ENCODE measurements around the gene TMPO. TPM values are rescaled to one million over a fixed set of nuclear protein-coding genes. Genes with fewer than 3 reads are reported as not detected.
"Not testable (repeated sequence)": the region's sequence is repeated elsewhere in the genome, so short reads cannot be mapped to it uniquely, and the experiment has no call there.

The TMPO gene
- total RNA-seq, 1 experiment from 2014 or later: 124 TPM

- in situ Hi-C loops (cut with HindIII; ENCODE audit: low pct_unique_long_range_greater_than_20kb, low sequenced_read_pairs) (no loop called here), intact Hi-C loops (cut with micrococcal nuclease; ENCODE audit: unreplicated experiment) (loop anchor here (2.0 kb wide), 2 partner anchors 26 to 64 kb away; no protein-coding TSS in a partner anchor)
- H3K27ac ChIP-seq (ENCODE audit: low read length): peak overlapping the region; percentile 83
- no peaks in the 10 kb centered on the region for H3K9me3 ChIP-seq (ENCODE audit: control insufficient read depth, insufficient read depth, low read depth, low read length)
- DNase-seq (ENCODE audit: low read depth, low spot score) (no peak), ATAC-seq (peak; percentile 96)
- no peaks in the 10 kb centered on the region for H3K27me3 ChIP-seq (ENCODE audit: control insufficient read depth, insufficient read depth, low read length)
- H3K4me1 ChIP-seq (ENCODE audit: control insufficient read depth, insufficient read depth, low read length): peaks cover 3% of the 10 kb centered on the region; the same call in 1 of the 2 replicates
- POLR2A ChIA-PET: interaction anchor here (0.6 to 1.1 kb wide), 4 partner anchors 23 to 1438 kb away, joined by 3 to 18 read pairs (median 11); no protein-coding TSS in a partner anchor
- no peaks in the 10 kb centered on the region for H3K36me3 ChIP-seq (ENCODE audit: control insufficient read depth, insufficient read depth, low read length)
- no peak for TF ChIP-seq TCF7L2 (IDR thresholded peaks at IDR 0.05; ENCODE audit: low read depth, low read length)
- TF ChIP-seq POLR2AphosphoS5 (IDR thresholded peaks at IDR 0.05; ENCODE audit: low read depth, low read length): peak; percentile 56; the same call in 1 of the 2 replicates
- peak; percentile 95 for TF ChIP-seq CTCF (IDR thresholded peaks at IDR 0.05)
- no peak for TF ChIP-seq SIN3A (IDR thresholded peaks at IDR 0.05; ENCODE audit: borderline replicate concordance, insufficient read depth, low read depth, low read length)
- H3K4me3 ChIP-seq (ENCODE audit: low read depth in 2 of 2, low read length in 2 of 2): peak overlapping the region in 1 of 2 experiments; percentile 12; a peak in 2 of 4 replicates
- CTCF ChIA-PET: interaction anchor here (0.9 kb wide), 1 partner anchor 1710 kb away, joined by 3 read pairs; the partner anchor contains the start of gene ACTR6
- no TSS peak for BruUV-seq (replicated peaks)
Observed at GRCh38 chr12:98490501-98491453, 24.6 kb upstream of the TMPO start.

GRCh38 chr12:98492580-98493140, 22.7 kb upstream of the TMPO start:
- in situ Hi-C loops (cut with HindIII; ENCODE audit: low pct_unique_long_range_greater_than_20kb, low sequenced_read_pairs) (no loop called here), intact Hi-C loops (cut with micrococcal nuclease; ENCODE audit: unreplicated experiment) (no loop called here)
- no peaks in the 10 kb centered on the region for H3K27me3 ChIP-seq (ENCODE audit: control insufficient read depth, insufficient read depth, low read length)
- H3K4me1 ChIP-seq (ENCODE audit: control insufficient read depth, insufficient read depth, low read length): peaks cover 3% of the 10 kb centered on the region; the same call in 1 of the 2 replicates
- POLR2A ChIA-PET: interaction anchor here (0.6 kb wide), 1 partner anchor 109 kb away, joined by 4 read pairs; no protein-coding TSS in a partner anchor
- DNase-seq (ENCODE audit: low read depth, low spot score): no peak
- no peaks in the 10 kb centered on the region for H3K36me3 ChIP-seq (ENCODE audit: control insufficient read depth, insufficient read depth, low read length)
- H3K9me3 ChIP-seq (ENCODE audit: control insufficient read depth, insufficient read depth, low read depth, low read length): no peaks in the 10 kb centered on the region
- no TSS peak for BruUV-seq (replicated peaks)
- peak overlapping the region; percentile 10; the same call in 1 of the 2 replicates for H3K27ac ChIP-seq (ENCODE audit: low read length)
- no peak for ATAC-seq
- TF ChIP-seq TCF7L2 (IDR thresholded peaks at IDR 0.05; ENCODE audit: low read depth, low read length): no peak
- no peak for TF ChIP-seq POLR2AphosphoS5 (IDR thresholded peaks at IDR 0.05; ENCODE audit: low read depth, low read length)
- TF ChIP-seq REST (IDR thresholded peaks at IDR 0.05; ENCODE audit: insufficient read depth in 1 of 2, low read depth in 2 of 2, low read length in 1 of 2): no peak
- no peak for TF ChIP-seq CTCF (IDR thresholded peaks at IDR 0.05)
- no peak for TF ChIP-seq SIN3A (IDR thresholded peaks at IDR 0.05; ENCODE audit: borderline replicate concordance, insufficient read depth, low read depth, low read length)
- H3K4me3 ChIP-seq (ENCODE audit: low read depth in 2 of 2, low read length in 2 of 2): no peak overlapping the region
- CTCF ChIA-PET: no interaction called here

- intact Hi-C loops (cut with micrococcal nuclease; ENCODE audit: unreplicated experiment); H3K4me3 ChIP-seq (ENCODE audit: low read depth in 2 of 2, low read length in 2 of 2); BruUV-seq (replicated peaks); H3K36me3 ChIP-seq (ENCODE audit: control insufficient read depth, insufficient read depth, low read length); H3K4me1 ChIP-seq (ENCODE audit: control insufficient read depth, insufficient read depth, low read length); H3K27me3 ChIP-seq (ENCODE audit: control insufficient read depth, insufficient read depth, low read length); DNase-seq (ENCODE audit: low read depth, low spot score); POLR2A ChIA-PET; H3K9me3 ChIP-seq (ENCODE audit: control insufficient read depth, insufficient read depth, low read depth, low read length); CTCF ChIA-PET; in situ Hi-C loops (cut with HindIII; ENCODE audit: low pct_unique_long_range_greater_than_20kb, low sequenced_read_pairs); ATAC-seq; H3K27ac ChIP-seq (ENCODE audit: low read length): not testable (repeated sequence)
Observed at GRCh38 chr12:98501266-98501629, 14.1 kb upstream of the TMPO start.
